Measurements from ENCODE around the gene PLA2G6.

Gene PLA2G6

DNA sequence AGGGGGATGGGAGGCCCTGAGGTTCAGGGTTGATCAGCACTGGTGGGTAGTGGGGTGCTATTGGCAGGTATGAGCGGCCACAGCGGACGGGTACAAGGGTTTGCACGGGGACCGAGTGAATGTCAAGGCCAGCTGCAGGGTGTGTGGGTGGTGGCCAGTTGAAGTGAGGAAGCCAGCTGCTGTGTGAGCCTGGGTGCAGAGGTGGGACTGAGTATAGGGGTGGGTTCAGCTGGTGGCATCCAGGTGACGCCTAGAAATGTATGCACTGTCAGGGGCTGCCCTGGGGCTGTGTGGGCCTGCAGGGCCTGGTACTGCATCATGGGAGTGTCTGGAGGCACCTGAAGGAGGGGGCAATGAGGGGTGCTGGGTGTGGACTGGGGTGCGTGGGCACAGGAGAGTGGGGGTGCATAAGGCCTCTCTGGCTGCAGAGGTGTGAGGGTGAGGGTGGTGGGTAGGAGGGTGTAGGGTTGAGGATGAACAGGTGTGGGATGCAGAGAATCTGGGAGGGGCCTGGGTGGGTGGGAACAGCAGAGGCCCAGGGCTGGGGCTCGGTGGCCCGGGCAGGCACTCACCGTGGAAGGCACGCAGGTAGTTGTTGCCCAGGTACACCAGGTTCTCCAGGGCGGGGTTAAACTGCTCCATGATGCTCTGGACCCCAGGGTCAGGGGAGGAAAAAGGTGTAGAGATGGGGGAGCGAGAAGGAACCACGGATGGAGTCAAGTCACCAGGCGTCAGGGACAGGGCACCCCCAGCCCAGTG lies 72.9 kb downstream of the PLA2G6 start:
- Histone ChIP-seq H3K27ac (no peak overlapping the region), H3K4me3 (no peak overlapping the region)
- TF ChIP-seq, protein P1, sequence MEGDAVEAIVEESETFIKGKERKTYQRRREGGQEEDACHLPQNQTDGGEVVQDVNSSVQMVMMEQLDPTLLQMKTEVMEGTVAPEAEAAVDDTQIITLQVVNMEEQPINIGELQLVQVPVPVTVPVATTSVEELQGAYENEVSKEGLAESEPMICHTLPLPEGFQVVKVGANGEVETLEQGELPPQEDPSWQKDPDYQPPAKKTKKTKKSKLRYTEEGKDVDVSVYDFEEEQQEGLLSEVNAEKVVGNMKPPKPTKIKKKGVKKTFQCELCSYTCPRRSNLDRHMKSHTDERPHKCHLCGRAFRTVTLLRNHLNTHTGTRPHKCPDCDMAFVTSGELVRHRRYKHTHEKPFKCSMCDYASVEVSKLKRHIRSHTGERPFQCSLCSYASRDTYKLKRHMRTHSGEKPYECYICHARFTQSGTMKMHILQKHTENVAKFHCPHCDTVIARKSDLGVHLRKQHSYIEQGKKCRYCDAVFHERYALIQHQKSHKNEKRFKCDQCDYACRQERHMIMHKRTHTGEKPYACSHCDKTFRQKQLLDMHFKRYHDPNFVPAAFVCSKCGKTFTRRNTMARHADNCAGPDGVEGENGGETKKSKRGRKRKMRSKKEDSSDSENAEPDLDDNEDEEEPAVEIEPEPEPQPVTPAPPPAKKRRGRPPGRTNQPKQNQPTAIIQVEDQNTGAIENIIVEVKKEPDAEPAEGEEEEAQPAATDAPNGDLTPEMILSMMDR (IDR thresholded peaks at IDR 0.05), result no peak
- DNase-seq (ENCODE audit: low spot score), result no peak

DNA sequence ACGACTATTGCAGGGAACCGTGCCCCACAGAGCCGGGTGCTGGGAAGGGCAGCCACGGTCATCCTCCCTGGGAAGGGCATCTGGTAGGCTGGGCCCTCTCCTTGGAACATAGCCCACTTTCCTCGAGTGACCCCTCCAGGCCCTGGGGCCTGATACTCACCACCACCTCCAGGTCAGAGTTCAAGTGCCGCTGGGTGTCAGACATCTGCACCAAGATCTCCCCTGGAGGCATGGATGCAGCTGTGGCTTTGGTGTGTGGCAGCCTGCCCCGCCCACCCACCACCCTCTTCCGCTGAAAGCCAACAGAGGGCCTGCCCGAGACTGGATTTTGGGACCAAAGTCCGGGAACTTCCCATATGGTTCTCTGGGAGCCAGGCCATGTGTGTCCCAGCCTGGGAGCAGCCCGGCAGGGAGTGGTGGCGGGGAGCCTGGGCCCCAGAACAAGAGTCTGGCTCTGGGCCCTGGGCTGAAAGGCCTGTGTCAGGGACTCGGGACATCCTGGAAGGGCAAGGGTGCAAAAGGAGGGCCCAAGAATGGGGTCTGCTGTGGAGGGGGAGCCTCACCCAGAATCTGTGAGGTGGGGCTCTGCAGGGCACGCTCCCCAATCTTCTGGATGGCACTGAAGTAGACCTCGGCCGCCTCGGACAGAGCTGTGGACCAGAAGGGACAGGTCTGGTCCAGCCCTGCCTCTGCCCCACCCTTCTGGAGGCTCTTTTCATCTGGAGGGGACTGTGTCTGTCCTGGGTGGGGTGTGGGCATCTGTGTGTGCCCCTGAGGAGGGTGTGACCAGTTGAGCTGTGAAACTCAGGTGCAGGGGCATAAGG lies 73.7 kb downstream of the PLA2G6 start:
- DNase-seq (ENCODE audit: low spot score), result no peak
- Histone ChIP-seq H3K27ac (no peak overlapping the region), H3K4me3 (no peak overlapping the region)
- TF ChIP-seq, protein P1 (IDR thresholded peaks at IDR 0.05), result no peak

DNA sequence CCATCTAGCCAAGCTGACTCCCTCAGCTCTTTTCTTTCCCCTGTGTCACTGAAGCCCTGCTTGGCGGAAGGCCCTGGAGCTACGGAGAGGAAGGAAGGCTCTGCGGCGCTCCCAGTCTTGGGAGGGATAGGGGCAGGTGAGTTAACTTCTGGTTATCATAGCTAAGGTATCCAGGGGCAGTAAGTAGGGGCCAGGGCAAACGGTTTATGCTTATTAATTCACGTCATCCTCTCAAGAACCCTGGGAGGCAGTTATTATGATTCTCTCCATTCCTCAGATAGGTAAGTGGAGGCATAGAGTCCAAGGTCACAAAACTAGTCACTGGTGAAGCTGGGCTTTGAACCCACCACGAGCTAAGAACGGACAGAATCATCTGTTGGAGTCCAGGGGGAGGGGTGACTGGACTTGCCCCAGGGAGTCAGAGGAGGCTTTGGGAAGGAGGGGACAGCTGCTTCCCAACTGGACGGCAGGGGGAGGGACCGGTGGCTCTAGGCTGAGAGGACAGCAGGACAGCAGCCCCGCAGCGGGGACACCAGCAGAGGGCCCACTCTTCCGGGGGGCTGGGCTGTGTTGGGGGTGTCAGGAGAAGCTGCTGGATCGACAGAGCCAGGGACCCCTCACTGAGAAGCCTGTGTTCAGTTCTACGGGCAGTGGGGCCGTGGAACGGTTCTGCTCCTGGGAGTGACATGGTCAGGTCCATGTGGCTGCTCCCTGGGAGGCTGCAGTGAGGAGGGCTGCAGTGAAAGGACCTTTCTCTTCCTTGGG lies 74.6 kb downstream of the PLA2G6 start:
- no peak overlapping the region for H3K27ac ChIP-seq
- TF ChIP-seq, protein P1 (IDR thresholded peaks at IDR 0.05), result no peak
- DNase-seq (ENCODE audit: low spot score), result no peak
- no peak overlapping the region for H3K4me3 ChIP-seq

DNA sequence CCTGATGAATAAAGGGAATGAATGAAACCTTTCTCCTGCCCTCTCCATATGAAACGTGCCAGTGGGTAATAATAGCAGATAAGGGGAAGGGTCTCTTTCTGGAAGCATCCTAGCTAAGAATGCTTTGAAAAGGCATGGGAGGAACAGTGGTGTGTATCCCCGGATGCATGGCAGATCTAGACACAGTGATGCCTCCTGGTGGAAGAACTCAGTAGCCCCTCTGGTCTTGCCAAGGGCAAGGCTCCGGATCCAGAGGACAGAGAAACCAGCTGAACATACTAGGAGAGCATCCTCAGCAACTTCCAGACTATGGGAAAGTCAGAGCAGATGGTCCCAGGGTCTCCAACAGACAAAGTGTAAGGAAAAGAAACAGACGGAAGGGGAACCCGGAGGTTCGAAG lies 77.5 kb downstream of the PLA2G6 start:
- TF ChIP-seq, protein P1 (IDR thresholded peaks at IDR 0.05), result no peak
- Histone ChIP-seq H3K4me3 (no peak overlapping the region), H3K27ac (no peak overlapping the region)
- no peak for DNase-seq (ENCODE audit: low spot score)

DNA sequence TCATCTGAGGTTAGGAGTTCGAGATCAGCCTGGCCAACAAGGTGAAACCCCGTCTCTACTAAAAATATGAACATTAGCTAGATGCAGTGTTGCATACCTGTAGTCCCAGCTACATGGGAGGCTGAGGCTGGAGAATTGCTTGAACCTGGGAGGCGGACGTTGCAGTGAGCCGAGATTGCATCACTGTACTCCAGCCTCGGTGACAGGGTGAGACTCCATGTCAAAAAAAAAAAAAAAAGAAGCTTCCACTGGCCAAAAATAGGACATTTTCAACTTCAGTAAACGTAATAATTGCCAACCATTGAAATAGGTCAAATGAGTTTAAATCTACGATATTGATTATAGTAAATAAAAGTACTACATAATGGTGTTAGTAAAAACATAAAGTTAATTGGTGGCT lies 78.0 kb downstream of the PLA2G6 start:
- TF ChIP-seq, protein P1 (IDR thresholded peaks at IDR 0.05), result no peak
- H3K4me3 ChIP-seq, result no peak overlapping the region
- H3K27ac ChIP-seq, result no peak overlapping the region
- DNase-seq (ENCODE audit: low spot score), result no peak

DNA sequence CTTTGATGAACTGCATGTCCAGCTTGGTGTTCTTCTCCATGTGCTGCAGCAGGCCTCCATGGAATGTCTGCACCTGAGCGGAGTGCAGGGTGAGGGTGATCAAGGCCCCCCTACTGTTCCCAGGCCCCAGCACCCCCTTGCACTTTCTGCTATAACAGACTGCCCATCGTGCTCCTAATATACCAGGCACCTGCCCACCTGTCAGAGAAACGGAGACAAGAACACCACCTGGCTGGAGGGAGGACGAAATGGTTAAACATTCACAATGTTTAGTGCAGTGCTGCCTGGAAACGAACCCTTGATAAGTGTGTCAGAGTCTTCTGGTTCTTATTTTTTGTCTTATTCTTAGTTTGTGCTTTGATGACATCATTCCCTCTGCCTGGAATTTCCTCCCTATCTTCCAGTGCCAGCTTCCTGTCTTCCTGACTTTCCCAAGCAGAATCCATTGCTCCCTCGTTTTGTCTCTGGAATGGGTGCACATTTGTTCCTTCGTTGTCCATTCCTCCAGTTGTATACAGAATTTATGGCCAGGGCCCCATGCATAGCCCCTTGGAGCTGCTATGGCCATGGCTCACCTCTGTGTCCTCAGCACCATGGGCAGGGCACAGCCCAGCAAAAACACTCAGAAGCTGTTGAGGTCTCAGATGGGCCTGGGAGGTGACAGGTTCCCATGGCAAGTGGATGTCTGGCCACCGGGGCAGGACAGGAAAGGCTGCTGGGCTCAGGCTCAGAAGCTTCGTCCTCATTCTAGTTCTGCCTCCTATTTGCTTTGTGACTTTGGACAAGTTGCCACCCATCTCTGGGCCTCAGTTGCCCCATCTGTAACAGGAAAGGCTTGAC lies 83.0 kb downstream of the PLA2G6 start:
- no peak for DNase-seq (ENCODE audit: low spot score)
- Histone ChIP-seq H3K4me3 (no peak overlapping the region), H3K27ac (peak overlapping the region; percentile 28 to 63)
- TF ChIP-seq, protein P1 (IDR thresholded peaks at IDR 0.05), result no peak
